HepG2 (cell line): ENCODE data around the gene PLCG1. TPM values are rescaled to one million over a fixed set of nuclear protein-coding genes. Genes with fewer than 3 reads are reported as not detected.

Source experiments
- ARID2 ChIP-seq: sonication (generic); formaldehyde crosslinking; IDR thresholded peaks from 2 replicates; pipeline ENCODE4 v1.8.1; 2022; ENCODE audit warnings: mild to moderate bottlenecking, missing genetic modification reagents, borderline replicate concordance
- BCL6 ChIP-seq: IDR thresholded peaks from 2 replicates; pipeline ENCODE4 v1.6.1; 2016; ENCODE audit warnings: missing genetic modification reagents, missing compliant biosample characterization
- CREB1 ChIP-seq, 2 experiments: fragments of 450-650 bp in 1 of 2; IDR thresholded peaks; 2 replicates each; pipeline ENCODE4 v1.6.1; 2016 to 2017; ENCODE audit warnings: control low read depth in 1 of 2, mild to moderate bottlenecking in 1 of 2, missing compliant biosample characterization in 1 of 2, missing genetic modification characterization in 1 of 2
- ETV6 ChIP-seq: sonication (generic); formaldehyde crosslinking; conservative IDR thresholded peaks from 2 replicates; pipeline ENCODE4 v1.4.0; 2020; ENCODE audit warnings: missing genetic modification reagents
- KDM1A ChIP-seq: IDR thresholded peaks from 2 replicates; pipeline ENCODE4 v1.6.1; 2016; ENCODE audit warnings: missing compliant biosample characterization
- MAF1 ChIP-seq: sonication (generic); formaldehyde crosslinking; IDR thresholded peaks from 2 replicates; pipeline ENCODE4 v1.5.0; 2020; ENCODE audit warnings: missing genetic modification reagents, borderline replicate concordance
- PAF1 ChIP-seq: IDR thresholded peaks from 2 replicates; pipeline ENCODE4 v1.6.1; 2016; ENCODE audit warnings: missing genetic modification reagents, missing compliant biosample characterization
- TGIF2 ChIP-seq: IDR thresholded peaks from 2 replicates; pipeline ENCODE4 v1.6.1; 2016; ENCODE audit warnings: control low read depth, missing compliant biosample characterization
- TP53 ChIP-seq: sonication (generic); formaldehyde crosslinking; conservative IDR thresholded peaks from 2 replicates; pipeline ENCODE4 v1.4.0; 2020; ENCODE audit warnings: missing genetic modification reagents
- ZNF331 ChIP-seq: sonication (generic); formaldehyde crosslinking; IDR thresholded peaks from 2 replicates; pipeline ENCODE4 v1.4.0; 2020; ENCODE audit warnings: missing genetic modification reagents
- ZNF468 ChIP-seq: sonication (generic); formaldehyde crosslinking; IDR thresholded peaks from 2 replicates; pipeline ENCODE4 v1.8.0; 2022; ENCODE audit warnings: mild to moderate bottlenecking, moderate library complexity, missing genetic modification reagents
- ZNF562 ChIP-seq: sonication (generic); formaldehyde crosslinking; IDR thresholded peaks from 2 replicates; pipeline ENCODE4 v1.8.0; 2022; ENCODE audit warnings: missing genetic modification reagents, borderline replicate concordance
- ZNF724P ChIP-seq: sonication (generic); formaldehyde crosslinking; IDR thresholded peaks from 2 replicates; pipeline ENCODE4 v1.8.0; 2022; ENCODE audit warnings: missing genetic modification reagents, borderline replicate concordance
- ZNF772 ChIP-seq: sonication (generic); formaldehyde crosslinking; IDR thresholded peaks from 2 replicates; pipeline ENCODE4 v1.5.0; 2020; ENCODE audit warnings: mild to moderate bottlenecking, missing genetic modification reagents
- ZNF816 ChIP-seq: sonication (generic); formaldehyde crosslinking; IDR thresholded peaks from 2 replicates; pipeline ENCODE4 v1.8.0; 2022; ENCODE audit warnings: missing genetic modification reagents, mild to moderate bottlenecking, borderline replicate concordance
- ZNF83 ChIP-seq: sonication (generic); formaldehyde crosslinking; IDR thresholded peaks from 2 replicates; pipeline ENCODE4 v1.4.0; 2020; ENCODE audit warnings: missing genetic modification reagents, mild to moderate bottlenecking, borderline replicate concordance
- ZSCAN25 ChIP-seq: sonication (generic); formaldehyde crosslinking; IDR thresholded peaks from 2 replicates; pipeline ENCODE4 v1.8.0; 2022; ENCODE audit warnings: mild to moderate bottlenecking, missing genetic modification reagents
- polyA plus RNA-seq, 8 experiments: library from polyadenylated mRNA; depleted of rRNA in 3 of 8; stranded (reverse) in 7 of 8; unstranded in 1 of 8; fragments of >200 nt; fragmentation: Illumina TruSeq in 4 of 8; extraction: Trizol in 4 of 8; gene quantifications; 2 replicates each; pipeline versions ENCODE4 v1.2.1 to v1.2.3, GENCODE V29; 2011 to 2016; ENCODE audit warnings: low read depth in 4 of 8, missing spikeins in 1 of 8, mixed read lengths in 1 of 8; ENCODE audit not compliant: insufficient read depth in 1 of 8
- total RNA-seq, 5 experiments: library from RNA; depleted of rRNA; stranded (reverse); fragments of >200 nt; fragmentation: Illumina TruSeq; extraction: Trizol; gene quantifications; 2 replicates each; pipeline ENCODE4 v1.2.3, GENCODE V29; 2016; ENCODE audit warnings: low read depth in 1 of 5
- TF ChIP-seq, protein P1 (sequence below): sonication (generic); formaldehyde crosslinking; IDR thresholded peaks from 2 replicates; pipeline ENCODE4 v1.4.0; 2020; ENCODE audit warnings: missing genetic modification reagents
- TF ChIP-seq, protein P2 (sequence below): sonication (generic); formaldehyde crosslinking; IDR thresholded peaks from 2 replicates; pipeline ENCODE4 v1.4.0; 2020; ENCODE audit warnings: mild to moderate bottlenecking, missing genetic modification reagents
- TF ChIP-seq, protein P3 (sequence below): sonication (generic); formaldehyde crosslinking; IDR thresholded peaks from 2 replicates; pipeline ENCODE4 v1.4.0; 2020; ENCODE audit warnings: missing genetic modification reagents, borderline replicate concordance
- TF ChIP-seq, protein P4 (sequence below): sonication (generic); formaldehyde crosslinking; IDR thresholded peaks from 2 replicates; pipeline ENCODE4 v1.4.0; 2020; ENCODE audit warnings: low read depth, missing genetic modification reagents

The PLCG1 gene
- total and polyA plus RNA-seq, 2 of the 13 experiments (the other 11 are each of a cell fraction or from before 2014, with no cell fraction given) = 85.3 to 158 TPM

DNA sequence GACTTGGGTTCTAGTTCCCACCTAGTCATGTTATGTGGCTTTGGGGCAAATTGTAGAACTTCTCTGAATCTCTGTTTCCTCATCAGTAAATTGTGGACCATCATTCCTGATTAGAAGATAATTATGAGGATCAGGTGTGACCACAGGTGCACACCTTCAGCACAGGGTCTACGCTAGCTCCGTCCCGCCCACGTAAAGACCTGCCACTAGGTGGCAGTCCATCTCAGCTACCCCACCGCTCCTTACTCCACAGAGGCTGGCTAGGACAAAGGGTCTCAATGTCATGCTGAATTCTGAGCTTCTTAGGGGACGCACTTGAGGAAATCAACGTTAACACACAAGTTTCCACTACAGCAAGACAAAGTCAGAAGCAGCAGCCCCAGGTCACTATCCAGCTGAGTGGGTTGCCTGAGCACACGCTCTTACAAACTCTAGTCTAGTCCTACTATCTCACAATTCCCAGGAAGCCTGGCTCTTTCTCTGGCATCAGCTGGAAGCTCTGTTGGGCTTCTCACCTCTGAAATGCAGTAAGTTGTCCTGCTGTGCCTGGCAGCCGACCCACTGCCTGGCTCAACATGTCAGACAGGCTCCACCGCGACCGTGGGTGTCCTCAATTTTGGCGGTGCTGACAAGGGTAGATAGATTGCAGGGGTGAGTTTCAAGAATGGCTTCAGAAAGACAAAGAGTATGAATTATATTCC, 2.0 kb upstream of the PLCG1 start (continued):
- TF ChIP-seq ZNF562 (CRISPR knock-in tag) = no peak
- TF ChIP-seq ZNF468 (CRISPR knock-in tag) = no peak
- no peak for TF ChIP-seq ZNF724P (CRISPR knock-in tag)
- no peak for TF ChIP-seq ZNF83 (CRISPR knock-in tag)
- peak; percentile 50; the same call in 1 of the 2 replicates for TF ChIP-seq BCL6 (CRISPR knock-in tag)
- TF ChIP-seq ETV6 (CRISPR knock-in tag) = no peak
- no peak for TF ChIP-seq ARID2 (CRISPR knock-in tag)
- peak; percentile 55; the same call in 1 of the 2 replicates for TF ChIP-seq ZNF331 (CRISPR knock-in tag)
- TF ChIP-seq KDM1A (CRISPR knock-in tag) = no peak
- TF ChIP-seq, protein P1, sequence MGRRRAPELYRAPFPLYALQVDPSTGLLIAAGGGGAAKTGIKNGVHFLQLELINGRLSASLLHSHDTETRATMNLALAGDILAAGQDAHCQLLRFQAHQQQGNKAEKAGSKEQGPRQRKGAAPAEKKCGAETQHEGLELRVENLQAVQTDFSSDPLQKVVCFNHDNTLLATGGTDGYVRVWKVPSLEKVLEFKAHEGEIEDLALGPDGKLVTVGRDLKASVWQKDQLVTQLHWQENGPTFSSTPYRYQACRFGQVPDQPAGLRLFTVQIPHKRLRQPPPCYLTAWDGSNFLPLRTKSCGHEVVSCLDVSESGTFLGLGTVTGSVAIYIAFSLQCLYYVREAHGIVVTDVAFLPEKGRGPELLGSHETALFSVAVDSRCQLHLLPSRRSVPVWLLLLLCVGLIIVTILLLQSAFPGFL (CRISPR knock-in tag) = no peak; the same call in 1 of the 2 replicates
- no peak for TF ChIP-seq TP53
- TF ChIP-seq MAF1 (CRISPR knock-in tag) = no peak
- TF ChIP-seq CREB1 (IDR thresholded peaks at IDR 0.05) = no peak
- TF ChIP-seq CREB1 (CRISPR knock-in tag; IDR thresholded peaks at IDR 0.05) = no peak
- TF ChIP-seq, protein P2, sequence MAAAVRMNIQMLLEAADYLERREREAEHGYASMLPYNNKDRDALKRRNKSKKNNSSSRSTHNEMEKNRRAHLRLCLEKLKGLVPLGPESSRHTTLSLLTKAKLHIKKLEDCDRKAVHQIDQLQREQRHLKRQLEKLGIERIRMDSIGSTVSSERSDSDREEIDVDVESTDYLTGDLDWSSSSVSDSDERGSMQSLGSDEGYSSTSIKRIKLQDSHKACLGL (CRISPR knock-in tag) = no peak
- TF ChIP-seq, protein P3, sequence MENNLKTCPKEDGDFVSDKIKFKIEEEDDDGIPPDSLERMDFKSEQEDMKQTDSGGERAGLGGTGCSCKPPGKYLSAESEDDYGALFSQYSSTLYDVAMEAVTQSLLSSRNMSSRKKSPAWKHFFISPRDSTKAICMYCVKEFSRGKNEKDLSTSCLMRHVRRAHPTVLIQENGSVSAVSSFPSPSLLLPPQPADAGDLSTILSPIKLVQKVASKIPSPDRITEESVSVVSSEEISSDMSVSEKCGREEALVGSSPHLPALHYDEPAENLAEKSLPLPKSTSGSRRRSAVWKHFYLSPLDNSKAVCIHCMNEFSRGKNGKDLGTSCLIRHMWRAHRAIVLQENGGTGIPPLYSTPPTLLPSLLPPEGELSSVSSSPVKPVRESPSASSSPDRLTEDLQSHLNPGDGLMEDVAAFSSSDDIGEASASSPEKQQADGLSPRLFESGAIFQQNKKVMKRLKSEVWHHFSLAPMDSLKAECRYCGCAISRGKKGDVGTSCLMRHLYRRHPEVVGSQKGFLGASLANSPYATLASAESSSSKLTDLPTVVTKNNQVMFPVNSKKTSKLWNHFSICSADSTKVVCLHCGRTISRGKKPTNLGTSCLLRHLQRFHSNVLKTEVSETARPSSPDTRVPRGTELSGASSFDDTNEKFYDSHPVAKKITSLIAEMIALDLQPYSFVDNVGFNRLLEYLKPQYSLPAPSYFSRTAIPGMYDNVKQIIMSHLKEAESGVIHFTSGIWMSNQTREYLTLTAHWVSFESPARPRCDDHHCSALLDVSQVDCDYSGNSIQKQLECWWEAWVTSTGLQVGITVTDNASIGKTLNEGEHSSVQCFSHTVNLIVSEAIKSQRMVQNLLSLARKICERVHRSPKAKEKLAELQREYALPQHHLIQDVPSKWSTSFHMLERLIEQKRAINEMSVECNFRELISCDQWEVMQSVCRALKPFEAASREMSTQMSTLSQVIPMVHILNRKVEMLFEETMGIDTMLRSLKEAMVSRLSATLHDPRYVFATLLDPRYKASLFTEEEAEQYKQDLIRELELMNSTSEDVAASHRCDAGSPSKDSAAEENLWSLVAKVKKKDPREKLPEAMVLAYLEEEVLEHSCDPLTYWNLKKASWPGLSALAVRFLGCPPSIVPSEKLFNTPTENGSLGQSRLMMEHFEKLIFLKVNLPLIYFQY (CRISPR knock-in tag) = peak; percentile 62; the same call in 1 of the 2 replicates
- no peak for TF ChIP-seq ZNF816 (CRISPR knock-in tag)
- TF ChIP-seq ZSCAN25 (CRISPR knock-in tag) = no peak; the same call in none of the 2 replicates
- TF ChIP-seq, protein P4, sequence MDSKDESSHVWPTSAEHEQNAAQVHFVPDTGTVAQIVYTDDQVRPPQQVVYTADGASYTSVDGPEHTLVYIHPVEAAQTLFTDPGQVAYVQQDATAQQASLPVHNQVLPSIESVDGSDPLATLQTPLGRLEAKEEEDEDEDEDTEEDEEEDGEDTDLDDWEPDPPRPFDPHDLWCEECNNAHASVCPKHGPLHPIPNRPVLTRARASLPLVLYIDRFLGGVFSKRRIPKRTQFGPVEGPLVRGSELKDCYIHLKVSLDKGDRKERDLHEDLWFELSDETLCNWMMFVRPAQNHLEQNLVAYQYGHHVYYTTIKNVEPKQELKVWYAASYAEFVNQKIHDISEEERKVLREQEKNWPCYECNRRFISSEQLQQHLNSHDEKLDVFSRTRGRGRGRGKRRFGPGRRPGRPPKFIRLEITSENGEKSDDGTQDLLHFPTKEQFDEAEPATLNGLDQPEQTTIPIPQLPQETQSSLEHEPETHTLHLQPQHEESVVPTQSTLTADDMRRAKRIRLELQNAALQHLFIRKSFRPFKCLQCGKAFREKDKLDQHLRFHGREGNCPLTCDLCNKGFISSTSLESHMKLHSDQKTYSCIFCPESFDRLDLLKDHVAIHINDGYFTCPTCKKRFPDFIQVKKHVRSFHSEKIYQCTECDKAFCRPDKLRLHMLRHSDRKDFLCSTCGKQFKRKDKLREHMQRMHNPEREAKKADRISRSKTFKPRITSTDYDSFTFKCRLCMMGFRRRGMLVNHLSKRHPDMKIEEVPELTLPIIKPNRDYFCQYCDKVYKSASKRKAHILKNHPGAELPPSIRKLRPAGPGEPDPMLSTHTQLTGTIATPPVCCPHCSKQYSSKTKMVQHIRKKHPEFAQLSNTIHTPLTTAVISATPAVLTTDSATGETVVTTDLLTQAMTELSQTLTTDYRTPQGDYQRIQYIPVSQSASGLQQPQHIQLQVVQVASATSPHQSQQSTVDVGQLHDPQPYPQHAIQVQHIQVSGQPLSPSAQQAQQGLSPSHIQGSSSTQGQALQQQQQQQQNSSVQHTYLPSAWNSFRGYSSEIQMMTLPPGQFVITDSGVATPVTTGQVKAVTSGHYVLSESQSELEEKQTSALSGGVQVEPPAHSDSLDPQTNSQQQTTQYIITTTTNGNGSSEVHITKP (CRISPR knock-in tag) = no peak; the same call in 1 of the 2 replicates
- peak; percentile 91 for TF ChIP-seq ZNF772 (CRISPR knock-in tag)
- TF ChIP-seq PAF1 (CRISPR knock-in tag) = no peak
- no peak for TF ChIP-seq TGIF2
